HFFc6 (cell line): ENCODE results near the gene KDM6A. TPM values are rescaled to one million over a fixed set of nuclear protein-coding genes. Genes with fewer than 3 reads are reported as not detected.

Experiments used
- DNase-seq: peaks from one replicate; pipeline ENCODE4 v3.0.0-alpha.2; 2018
- H3K27ac Mint-ChIP-seq: 2 replicates; pipeline ENCODE4 v1.8.0; 2020; ENCODE audit warnings: mild to moderate bottlenecking, mixed read lengths
- H3K27me3 Mint-ChIP-seq: 2 replicates; pipeline ENCODE4 v1.8.0; 2021; ENCODE audit warnings: mild to moderate bottlenecking, moderate library complexity, mixed read lengths; ENCODE audit not compliant: insufficient read depth
- H3K36me3 Mint-ChIP-seq: 2 replicates; pipeline ENCODE4 v1.8.0; 2021; ENCODE audit warnings: low read depth, mixed read lengths
- H3K4me1 Mint-ChIP-seq: 2 replicates; pipeline ENCODE4 v1.8.0; 2020; ENCODE audit warnings: low read depth, mixed read lengths
- H3K4me3 Mint-ChIP-seq: 2 replicates; pipeline ENCODE4 v1.8.0; 2020; ENCODE audit warnings: mild to moderate bottlenecking, moderate library complexity, mixed read lengths
- H3K9me3 Mint-ChIP-seq: 2 replicates; pipeline ENCODE4 v1.8.0; 2020; ENCODE audit warnings: mild to moderate bottlenecking, mixed read lengths
- total RNA-seq, 6 experiments: library from RNA; stranded (reverse); fragmentation: NEBNext Ultra II Directional; extraction: Animal tissue kit (Norgen Biotek cat#: 25700); gene quantifications; 2 replicates in 1 of 6; 3 replicates in 5 of 6; pipeline ENCODE4 v1.2.3, GENCODE V29; 2021
- TF ChIP-seq, protein P1 (sequence below): fragments of 200-600 bp; sonication (generic); IDR thresholded peaks from 2 replicates; pipeline ENCODE4 v1.5.0; 2021; ENCODE audit warnings: antibody characterized with exemption, mild to moderate bottlenecking

The KDM6A gene
- total RNA-seq, 6 experiments from 2014 or later, result 6.4 to 14.3 (median 9.0) TPM

DNA sequence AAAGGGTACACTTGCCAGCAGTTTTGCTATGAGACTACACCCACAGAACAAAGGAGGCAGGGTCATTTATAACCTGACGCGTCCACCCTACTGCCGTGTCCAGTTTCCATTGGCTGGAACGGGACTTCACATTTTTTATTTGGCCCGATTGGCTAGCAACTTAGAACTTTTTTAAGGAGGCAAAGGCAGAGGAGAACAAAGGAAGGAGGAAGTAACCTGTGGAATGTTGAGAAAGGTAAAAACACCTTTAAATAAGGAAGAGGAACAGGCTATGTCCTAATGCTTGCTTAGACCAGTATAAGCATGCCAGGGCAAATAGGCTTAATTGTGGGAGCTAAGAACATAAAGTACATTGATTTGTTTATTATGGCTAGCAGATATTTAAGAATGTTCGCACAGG is 18.7 kb downstream of the KDM6A start:
- DNase-seq, result no peak
- peaks cover 2% of the 10 kb centered on the region; the same call in 1 of the 2 replicates for H3K9me3 Mint-ChIP-seq
- TF ChIP-seq, protein P1, sequence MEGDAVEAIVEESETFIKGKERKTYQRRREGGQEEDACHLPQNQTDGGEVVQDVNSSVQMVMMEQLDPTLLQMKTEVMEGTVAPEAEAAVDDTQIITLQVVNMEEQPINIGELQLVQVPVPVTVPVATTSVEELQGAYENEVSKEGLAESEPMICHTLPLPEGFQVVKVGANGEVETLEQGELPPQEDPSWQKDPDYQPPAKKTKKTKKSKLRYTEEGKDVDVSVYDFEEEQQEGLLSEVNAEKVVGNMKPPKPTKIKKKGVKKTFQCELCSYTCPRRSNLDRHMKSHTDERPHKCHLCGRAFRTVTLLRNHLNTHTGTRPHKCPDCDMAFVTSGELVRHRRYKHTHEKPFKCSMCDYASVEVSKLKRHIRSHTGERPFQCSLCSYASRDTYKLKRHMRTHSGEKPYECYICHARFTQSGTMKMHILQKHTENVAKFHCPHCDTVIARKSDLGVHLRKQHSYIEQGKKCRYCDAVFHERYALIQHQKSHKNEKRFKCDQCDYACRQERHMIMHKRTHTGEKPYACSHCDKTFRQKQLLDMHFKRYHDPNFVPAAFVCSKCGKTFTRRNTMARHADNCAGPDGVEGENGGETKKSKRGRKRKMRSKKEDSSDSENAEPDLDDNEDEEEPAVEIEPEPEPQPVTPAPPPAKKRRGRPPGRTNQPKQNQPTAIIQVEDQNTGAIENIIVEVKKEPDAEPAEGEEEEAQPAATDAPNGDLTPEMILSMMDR, result no peak
- H3K4me1 Mint-ChIP-seq, result peaks cover 5% of the 10 kb centered on the region; the same call in 1 of the 2 replicates
- H3K36me3 Mint-ChIP-seq, result peaks cover 4% of the 10 kb centered on the region; the same call in 1 of the 2 replicates
- H3K4me3 Mint-ChIP-seq, result no peak overlapping the region
- H3K27ac Mint-ChIP-seq, result no peak overlapping the region
- no peaks in the 10 kb centered on the region for H3K27me3 Mint-ChIP-seq

DNA sequence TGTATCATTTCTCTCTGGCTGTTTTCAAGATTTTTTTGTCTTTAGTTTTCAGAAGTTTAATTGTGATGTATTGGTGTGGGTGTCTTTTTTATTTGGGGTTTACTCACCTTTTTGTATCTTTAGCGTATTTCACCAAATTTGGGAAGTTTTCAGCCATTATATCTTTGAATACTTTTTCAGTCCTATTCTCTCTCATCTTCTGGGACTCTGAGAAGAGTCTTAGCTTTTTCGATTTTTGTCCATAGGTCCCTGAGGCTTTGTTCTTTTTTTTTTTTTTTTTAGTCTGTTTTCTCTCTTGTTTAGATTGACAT is 23.8 kb downstream of the KDM6A start:
- no peak overlapping the region for H3K27ac Mint-ChIP-seq
- no peak for DNase-seq
- peaks cover 10% of the 10 kb centered on the region; the same call in 1 of the 2 replicates for H3K36me3 Mint-ChIP-seq
- TF ChIP-seq, protein P1, result no peak
- peaks cover 7% of the 10 kb centered on the region; the same call in 1 of the 2 replicates for H3K9me3 Mint-ChIP-seq
- H3K27me3 Mint-ChIP-seq, result no peaks in the 10 kb centered on the region
- H3K4me3 Mint-ChIP-seq, result no peak overlapping the region
- H3K4me1 Mint-ChIP-seq, result peaks cover 12% of the 10 kb centered on the region; the same call in 1 of the 2 replicates

DNA sequence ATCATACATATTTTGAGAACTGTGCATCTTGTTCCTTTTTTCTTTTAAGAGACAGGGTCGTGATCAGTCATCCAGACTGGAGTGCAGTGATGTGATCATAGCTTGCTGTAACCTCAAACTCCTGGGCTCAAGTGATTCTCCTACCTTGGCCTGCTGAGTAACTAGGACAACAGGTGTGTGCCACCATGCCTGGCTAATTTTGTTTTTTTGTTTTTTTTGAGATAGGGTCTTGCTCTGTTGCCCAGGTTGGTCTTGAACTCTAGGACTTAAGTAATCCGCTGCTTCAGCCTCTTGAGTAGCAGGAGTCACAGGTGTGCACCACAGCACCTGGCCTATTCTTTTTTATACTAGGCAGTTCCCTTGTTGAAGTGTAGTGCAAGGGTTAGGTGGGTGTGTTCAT is 24.6 kb downstream of the KDM6A start:
- Mint-ChIP-seq H3K4me3 (no peak overlapping the region), H3K27ac (no peak overlapping the region), H3K36me3 (peaks cover 10% of the 10 kb centered on the region; the same call in 1 of the 2 replicates), H3K9me3 (peaks cover 7% of the 10 kb centered on the region; the same call in 1 of the 2 replicates), H3K27me3 (no peaks in the 10 kb centered on the region), H3K4me1 (peaks cover 12% of the 10 kb centered on the region; the same call in 1 of the 2 replicates)
- no peak for DNase-seq
- TF ChIP-seq, protein P1, result no peak

DNA sequence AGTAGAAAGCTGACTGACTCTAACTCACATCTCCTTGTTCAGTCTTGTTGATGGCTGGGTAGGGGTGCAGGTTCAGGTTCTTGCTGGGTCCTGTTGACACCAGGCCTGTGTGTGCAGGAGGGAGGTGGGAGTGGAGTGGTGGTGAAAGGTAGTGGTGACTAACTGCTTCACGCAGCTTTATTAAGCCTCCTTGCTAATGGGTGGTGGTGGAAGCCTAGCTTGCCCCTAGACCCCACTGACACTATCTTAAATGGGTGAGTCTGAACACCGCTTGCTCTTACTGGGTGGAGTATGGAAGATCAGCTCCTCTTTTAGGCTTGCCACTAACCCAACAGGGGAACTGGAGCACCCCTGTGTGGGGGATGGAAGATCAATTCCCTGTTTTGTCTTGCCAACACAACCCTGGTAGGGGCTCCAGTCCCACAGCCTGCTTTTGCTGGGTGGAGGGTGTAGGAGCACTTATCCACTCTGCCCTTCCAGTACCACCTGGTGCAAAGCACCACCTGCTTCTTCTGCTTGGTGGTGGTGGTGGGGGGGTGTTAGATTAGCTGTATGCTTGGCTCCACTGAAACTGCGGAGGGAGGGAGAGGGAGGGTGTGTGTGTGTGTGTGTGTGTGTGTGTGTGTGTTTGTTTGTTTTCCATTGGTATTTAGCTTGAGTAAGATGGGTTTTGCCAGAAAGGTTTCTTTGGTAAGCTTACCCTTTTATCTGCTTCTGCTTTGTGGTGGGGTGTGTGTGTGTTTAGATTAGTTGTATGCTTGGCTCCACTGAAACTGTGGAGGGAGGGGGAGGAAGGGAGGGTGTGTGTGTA is 25.6 kb downstream of the KDM6A start:
- Mint-ChIP-seq H3K36me3 (peaks cover 10% of the 10 kb centered on the region; the same call in 1 of the 2 replicates), H3K9me3 (peaks cover 12% of the 10 kb centered on the region; the same call in 1 of the 2 replicates)
- no peak for DNase-seq

DNA sequence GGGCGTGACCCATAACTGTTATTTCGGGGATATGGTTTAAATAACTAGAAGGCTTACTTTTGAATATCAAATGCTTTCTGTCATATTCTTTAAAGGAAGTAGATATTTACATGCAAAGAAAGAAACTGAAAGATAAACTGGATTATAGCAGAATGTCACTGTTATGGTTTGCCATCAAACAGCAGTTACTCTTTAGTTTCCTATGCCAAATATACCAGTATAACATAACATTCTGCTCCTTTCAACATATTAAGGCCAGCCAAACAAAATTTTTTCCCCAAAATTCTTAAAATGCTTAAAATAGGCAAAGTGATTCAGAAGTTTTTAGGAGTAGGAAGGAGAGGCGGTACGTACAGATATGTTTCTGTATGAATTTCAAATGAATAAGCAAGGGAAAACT is 27.0 kb downstream of the KDM6A start:
- peaks cover 10% of the 10 kb centered on the region; the same call in 1 of the 2 replicates for H3K36me3 Mint-ChIP-seq
- no peak overlapping the region for H3K27ac Mint-ChIP-seq
- H3K27me3 Mint-ChIP-seq, result no peaks in the 10 kb centered on the region
- H3K9me3 Mint-ChIP-seq, result peaks cover 12% of the 10 kb centered on the region; the same call in 1 of the 2 replicates
- no peak for DNase-seq
- H3K4me3 Mint-ChIP-seq, result no peak overlapping the region
- TF ChIP-seq, protein P1, result no peak
- H3K4me1 Mint-ChIP-seq, result peaks cover 34% of the 10 kb centered on the region

More for the DNA sequence above, 25.6 kb downstream of the KDM6A start:
- H3K27me3 Mint-ChIP-seq, result no peaks in the 10 kb centered on the region
- H3K4me1 Mint-ChIP-seq, result peaks cover 20% of the 10 kb centered on the region
- H3K4me3 Mint-ChIP-seq, result no peak overlapping the region
- no peak overlapping the region for H3K27ac Mint-ChIP-seq
- TF ChIP-seq, protein P1, result no peak
